ENCODE measurements around the gene ARHGEF12.

DNA sequence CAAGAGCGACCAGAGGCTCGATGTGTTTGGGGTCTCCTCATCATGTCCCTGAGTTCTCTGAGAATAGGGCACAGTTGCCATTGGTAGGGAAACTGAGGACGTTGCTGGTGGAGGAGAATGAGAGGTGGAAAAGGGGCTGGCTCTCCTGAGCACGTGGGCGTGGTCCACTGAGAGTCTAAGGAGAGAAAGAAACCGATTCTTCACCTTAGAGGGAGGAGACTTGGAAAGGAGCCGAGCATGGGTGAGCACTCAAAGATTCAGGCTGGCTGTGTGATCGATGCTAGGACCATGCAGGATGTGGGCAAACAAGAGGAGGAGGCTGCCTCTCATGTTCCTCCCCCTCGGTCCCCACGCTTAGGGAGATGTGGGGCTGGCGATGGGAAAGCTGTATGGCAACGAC, 30.9 kb upstream of the ARHGEF12 start:
- TF ChIP-seq CTCF (IDR thresholded peaks at IDR 0.05) (no peak), POLR2A (IDR thresholded peaks at IDR 0.05) (no peak)

All from thyroid gland (tissue), 4 donors.